Stimulated activated CD4-positive, alpha-beta T cell treated with anti-CD3 and anti-CD28 coated beads, Interleukin-12 subunit alpha, Interleukin-12 subunit beta, amount 100 ng/mL, for 48 hours (primary cell): ENCODE measurements around the gene ANKRD6.

Experiments
- DNase-seq, 3 donors: peaks; one replicate each; pipeline ENCODE4 v3.0.0-alpha.2; 2020; ENCODE audit warnings: low read depth in 2 of 3, low spot score in 1 of 3

The ANKRD6 gene

GRCh38 chr6:89464295-89464694, 31.3 kb downstream of the ANKRD6 start:
- no peak for DNase-seq

- no peak for DNase-seq
Observed at GRCh38 chr6:89467437-89467836, 34.5 kb downstream of the ANKRD6 start.

- no peak for DNase-seq
Observed at GRCh38 chr6:89468998-89469397, 36.0 kb downstream of the ANKRD6 start.

GRCh38 chr6:89471287-89471867, 38.4 kb downstream of the ANKRD6 start:
- DNase-seq, result no peak

- DNase-seq, result no peak
Observed at GRCh38 chr6:89475101-89475500, 42.1 kb downstream of the ANKRD6 start.

- peak in 1 of 3 donors; percentile 12 for DNase-seq
Observed at GRCh38 chr6:89475634-89476033, 42.7 kb downstream of the ANKRD6 start.

- no peak for DNase-seq
Observed at GRCh38 chr6:89479897-89480296, 46.9 kb downstream of the ANKRD6 start.

GRCh38 chr6:89481695-89482094, 48.7 kb downstream of the ANKRD6 start:
- no peak for DNase-seq

- no peak for DNase-seq
Observed at GRCh38 chr6:89482126-89482525, 49.2 kb downstream of the ANKRD6 start.

GRCh38 chr6:89483111-89483720, 50.3 kb downstream of the ANKRD6 start:
- DNase-seq, result no peak

- DNase-seq, result no peak
Observed at GRCh38 chr6:89485320-89485719, 52.4 kb downstream of the ANKRD6 start.

- DNase-seq, result no peak
Observed at GRCh38 chr6:89487864-89488263, 54.9 kb downstream of the ANKRD6 start.

GRCh38 chr6:89488438-89488837, 55.5 kb downstream of the ANKRD6 start:
- DNase-seq, result no peak

GRCh38 chr6:89489078-89489477, 56.1 kb downstream of the ANKRD6 start:
- DNase-seq, result no peak

GRCh38 chr6:89492025-89492640, 59.2 kb downstream of the ANKRD6 start:
- no peak for DNase-seq

GRCh38 chr6:89494131-89494793, 61.3 kb downstream of the ANKRD6 start:
- DNase-seq, result no peak

GRCh38 chr6:89495961-89496535, 63.1 kb downstream of the ANKRD6 start:
- no peak for DNase-seq

- DNase-seq, result no peak
Observed at GRCh38 chr6:89500611-89501010, 67.7 kb downstream of the ANKRD6 start.

- DNase-seq, result no peak
Observed at GRCh38 chr6:89501222-89501621, 68.3 kb downstream of the ANKRD6 start.

- DNase-seq, result no peak
Observed at GRCh38 chr6:89501753-89502152, 68.8 kb downstream of the ANKRD6 start.

- no peak for DNase-seq
Observed at GRCh38 chr6:89503641-89504040, 70.7 kb downstream of the ANKRD6 start.

- no peak for DNase-seq
Observed at GRCh38 chr6:89505847-89506246, 72.9 kb downstream of the ANKRD6 start.
